ENCODE data around the gene RHBDD2.

- no peak for TF ChIP-seq CTCF (IDR thresholded peaks at IDR 0.05)
- TF ChIP-seq POLR2A (IDR thresholded peaks at IDR 0.05): no peak
- no peak for TF ChIP-seq POLR2AphosphoS5 (IDR thresholded peaks at IDR 0.05)
Observed at GRCh38 chr7:75889223-75889825, 10.5 kb downstream of the RHBDD2 start.

Data from breast epithelium (tissue), 3 donors.